ENCODE measurements around the gene SERPINA9. TPM values are rescaled to one million over a fixed set of nuclear protein-coding genes. Genes with fewer than 3 reads are reported as not detected.

The SERPINA9 gene
- total RNA-seq, 1 experiment from 2014 or later, result not detected

GRCh38 chr14:94448071-94448808, 27.8 kb downstream of the SERPINA9 start:
- BruUV-seq (replicated peaks), result no TSS peak
- RAD21 ChIA-PET (ENCODE audit: low non-redundant PET in 1 of 2, low total read pairs in 2 of 2, uncharacterized antibody in 2 of 2, unreplicated experiment in 2 of 2), result no interaction called here
- ATAC-seq (no peak), DNase-seq (ENCODE audit: low read depth, low spot score) (no peak)
- Histone ChIP-seq H3K4me3 (replicated peaks in 1 of 2; ENCODE audit: low read depth in 1 of 2, low read length in 2 of 2) (no peak overlapping the region), H3K79me2 (ENCODE audit: insufficient read depth, low read length) (no peaks in the 10 kb centered on the region), H3K9me3 (ENCODE audit: control insufficient read depth in 1 of 2, insufficient read depth in 1 of 2, low read depth in 1 of 2, low read length in 2 of 2) (no peaks in the 10 kb centered on the region), H3K9ac (ENCODE audit: low read length) (no peak overlapping the region), H4K20me1 (ENCODE audit: insufficient read depth) (no peaks in the 10 kb centered on the region), H3K9me2 (ENCODE audit: insufficient read depth) (no peaks in the 10 kb centered on the region), H3K4me2 (ENCODE audit: low read length) (no peak overlapping the region), H3K27ac (ENCODE audit: low read depth, low read length) (no peak overlapping the region), H3K36me3 (ENCODE audit: control insufficient read depth in 1 of 2, insufficient read depth in 2 of 2, low read length in 2 of 2) (no peaks in the 10 kb centered on the region), H3K4me1 (ENCODE audit: control insufficient read depth in 1 of 2, insufficient read depth in 2 of 2, low read length in 2 of 2) (no peaks in the 10 kb centered on the region), H3K27me3 (ENCODE audit: insufficient read depth, low read length) (peaks cover 61% of the 10 kb centered on the region), H2AFZ (ENCODE audit: low read depth, low read length, poor library complexity, severe bottlenecking) (no peak overlapping the region)
- TF ChIP-seq, protein P1, sequence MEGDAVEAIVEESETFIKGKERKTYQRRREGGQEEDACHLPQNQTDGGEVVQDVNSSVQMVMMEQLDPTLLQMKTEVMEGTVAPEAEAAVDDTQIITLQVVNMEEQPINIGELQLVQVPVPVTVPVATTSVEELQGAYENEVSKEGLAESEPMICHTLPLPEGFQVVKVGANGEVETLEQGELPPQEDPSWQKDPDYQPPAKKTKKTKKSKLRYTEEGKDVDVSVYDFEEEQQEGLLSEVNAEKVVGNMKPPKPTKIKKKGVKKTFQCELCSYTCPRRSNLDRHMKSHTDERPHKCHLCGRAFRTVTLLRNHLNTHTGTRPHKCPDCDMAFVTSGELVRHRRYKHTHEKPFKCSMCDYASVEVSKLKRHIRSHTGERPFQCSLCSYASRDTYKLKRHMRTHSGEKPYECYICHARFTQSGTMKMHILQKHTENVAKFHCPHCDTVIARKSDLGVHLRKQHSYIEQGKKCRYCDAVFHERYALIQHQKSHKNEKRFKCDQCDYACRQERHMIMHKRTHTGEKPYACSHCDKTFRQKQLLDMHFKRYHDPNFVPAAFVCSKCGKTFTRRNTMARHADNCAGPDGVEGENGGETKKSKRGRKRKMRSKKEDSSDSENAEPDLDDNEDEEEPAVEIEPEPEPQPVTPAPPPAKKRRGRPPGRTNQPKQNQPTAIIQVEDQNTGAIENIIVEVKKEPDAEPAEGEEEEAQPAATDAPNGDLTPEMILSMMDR (IDR thresholded peaks at IDR 0.05 in 2 of 3, conservative IDR thresholded peaks at IDR 0.05 in 1 of 3; ENCODE audit: borderline replicate concordance in 1 of 3, insufficient read depth in 1 of 3, low read depth in 2 of 3, low read length in 2 of 3), result no peak
- TF ChIP-seq CEBPB (IDR thresholded peaks at IDR 0.05; ENCODE audit: low read depth) (no peak), ATF3 (IDR thresholded peaks at IDR 0.05) (no peak), SRF (IDR thresholded peaks at IDR 0.05; ENCODE audit: low read depth) (no peak), EGR1 (IDR thresholded peaks at IDR 0.05; ENCODE audit: low read depth) (no peak), EZH2 (IDR thresholded peaks at IDR 0.05) (no peak), YY1 (IDR thresholded peaks at IDR 0.05; ENCODE audit: extremely low read depth, insufficient replicate concordance, low read depth, low read length) (no peak), POLR2AphosphoS5 (IDR thresholded peaks at IDR 0.05; ENCODE audit: low read depth, low read length) (no peak), SIN3A (IDR thresholded peaks at IDR 0.05; ENCODE audit: low read depth) (no peak), EZH2phosphoT487 (IDR thresholded peaks at IDR 0.05; ENCODE audit: borderline replicate concordance) (no peak), ZFX (IDR thresholded peaks at IDR 0.05) (no peak)
- TF ChIP-seq, protein P2, sequence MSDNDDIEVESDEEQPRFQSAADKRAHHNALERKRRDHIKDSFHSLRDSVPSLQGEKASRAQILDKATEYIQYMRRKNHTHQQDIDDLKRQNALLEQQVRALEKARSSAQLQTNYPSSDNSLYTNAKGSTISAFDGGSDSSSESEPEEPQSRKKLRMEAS (IDR thresholded peaks at IDR 0.05), result no peak
- CTCF ChIA-PET, result no interaction called here
- intact Hi-C loops (cut with micrococcal nuclease), result no loop called here
- POLR2A ChIA-PET, result no interaction called here
